NCI-H82 (cell line): ENCODE data around the gene ACACA.

Source experiments
- DNase-seq: peaks from one replicate; lab custom pipeline; 2025; lab: John Stamatoyannopoulos, UW

Gene ACACA

DNA sequence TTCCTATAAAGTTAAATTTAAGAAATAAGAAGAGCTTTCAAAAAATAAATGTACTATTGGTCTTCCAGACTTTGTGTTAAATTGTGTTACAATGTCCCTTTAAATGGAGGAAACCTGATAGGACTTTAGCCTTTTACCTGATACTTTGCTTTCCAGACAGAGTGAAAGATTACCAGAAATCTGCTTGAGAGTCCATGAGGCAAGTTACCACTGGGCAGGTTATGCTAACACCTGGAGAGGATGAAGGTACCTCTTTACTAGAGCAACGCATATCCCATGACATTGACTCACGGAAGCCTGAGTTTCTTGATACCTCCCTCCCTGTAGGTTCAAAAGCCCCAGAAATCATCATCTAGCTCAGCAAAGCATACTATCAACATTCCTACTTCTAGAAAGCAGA is 174.7 kb downstream of the ACACA start:
- no peak for DNase-seq

DNA sequence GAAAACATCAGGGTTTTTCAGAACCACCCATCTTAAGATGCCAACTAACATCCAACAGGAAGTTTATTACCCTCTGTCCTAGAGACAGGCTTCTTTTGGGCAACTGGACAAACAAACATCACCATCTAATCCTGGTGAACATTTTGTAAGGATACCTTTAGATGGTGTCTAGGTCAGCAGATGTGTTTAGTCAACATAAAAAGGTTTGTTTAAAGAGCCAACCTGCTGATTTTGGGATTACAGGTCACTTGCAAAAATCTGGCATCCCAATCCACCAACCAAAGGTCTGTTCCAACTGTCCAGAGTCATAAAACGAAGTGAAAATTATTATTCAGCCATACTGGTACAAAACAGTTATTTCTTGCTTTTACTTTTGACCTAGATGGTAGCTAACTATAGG is 176.0 kb downstream of the ACACA start:
- no peak for DNase-seq

DNA sequence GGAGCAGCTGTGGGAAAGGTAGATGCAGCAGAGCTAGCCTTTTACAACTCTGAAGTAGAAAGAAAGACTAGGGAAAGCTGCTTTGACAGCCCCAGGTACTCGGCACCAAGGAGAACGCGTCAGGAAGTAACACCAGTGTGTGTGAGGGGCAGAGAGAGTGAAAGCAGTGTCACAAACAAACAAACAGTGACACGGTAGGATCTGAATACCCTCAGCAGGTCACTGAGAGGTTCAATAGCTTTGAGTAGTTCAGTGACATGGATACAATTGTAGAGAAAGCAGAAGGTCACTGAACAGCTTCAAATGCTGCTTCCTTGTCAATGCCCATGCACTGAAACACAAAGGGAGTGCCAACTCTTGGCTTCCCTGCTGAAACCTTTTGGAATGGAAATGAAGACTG is 181.2 kb downstream of the ACACA start:
- DNase-seq, result no peak

DNA sequence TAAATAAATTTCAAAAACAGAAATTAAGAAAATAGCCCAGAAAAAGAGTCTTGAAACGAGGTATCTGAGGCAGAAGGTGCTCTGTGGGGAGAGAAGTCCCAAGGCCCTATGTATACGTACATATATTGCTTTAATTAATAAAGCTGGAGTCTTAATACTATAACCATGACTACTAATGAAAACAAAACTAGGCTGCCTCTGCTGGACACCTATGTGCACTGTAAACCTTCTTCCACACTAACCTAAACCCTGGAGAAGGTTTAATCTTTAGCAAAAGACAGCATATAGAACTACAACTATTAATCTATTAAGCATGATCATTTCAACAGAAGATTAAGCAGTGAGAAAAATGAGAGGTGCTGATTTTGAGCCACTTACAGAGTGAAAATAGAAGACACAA is 184.8 kb downstream of the ACACA start:
- DNase-seq, result no peak

DNA sequence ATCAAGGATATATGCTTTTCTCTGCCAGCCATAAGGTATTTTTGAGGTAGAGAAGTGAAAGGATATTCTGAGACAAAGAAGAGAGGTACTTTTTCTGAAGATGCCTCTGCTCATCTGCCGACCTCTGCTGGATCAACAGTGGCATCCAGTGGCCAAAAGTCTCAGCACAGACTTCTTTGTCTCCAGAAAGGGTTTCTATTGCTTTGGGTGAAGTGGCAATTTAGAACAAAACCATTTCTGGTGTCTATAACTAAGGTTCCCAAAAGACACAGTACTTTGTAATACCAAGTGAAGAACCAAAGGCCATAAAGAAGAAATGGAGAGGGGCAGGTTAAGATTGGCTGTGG is 186.1 kb downstream of the ACACA start:
- DNase-seq, result peak; percentile 23

GRCh38 chr17:37219876-37220606 is 186.6 kb downstream of the ACACA start:
- DNase-seq, result peak; percentile 23

DNA sequence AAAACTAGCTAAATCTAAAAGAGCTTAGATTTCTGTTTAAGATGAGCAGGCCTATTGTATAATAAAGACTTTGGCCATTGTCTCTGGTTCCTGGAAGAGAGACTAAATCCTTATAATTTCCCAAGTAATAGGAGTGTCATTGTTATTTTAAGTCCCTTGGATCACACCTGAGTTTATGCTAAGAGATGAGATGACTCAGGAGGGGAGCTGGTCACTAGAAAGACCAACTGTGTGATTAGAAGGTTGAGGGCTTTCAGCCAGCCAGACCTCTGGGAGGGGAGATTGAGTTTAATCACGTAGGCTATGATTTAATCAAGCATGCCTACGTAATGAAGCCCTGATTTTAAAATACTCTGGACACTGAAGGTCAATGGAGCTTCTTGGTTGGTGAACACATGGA is 187.8 kb downstream of the ACACA start:
- DNase-seq, result no peak

DNA sequence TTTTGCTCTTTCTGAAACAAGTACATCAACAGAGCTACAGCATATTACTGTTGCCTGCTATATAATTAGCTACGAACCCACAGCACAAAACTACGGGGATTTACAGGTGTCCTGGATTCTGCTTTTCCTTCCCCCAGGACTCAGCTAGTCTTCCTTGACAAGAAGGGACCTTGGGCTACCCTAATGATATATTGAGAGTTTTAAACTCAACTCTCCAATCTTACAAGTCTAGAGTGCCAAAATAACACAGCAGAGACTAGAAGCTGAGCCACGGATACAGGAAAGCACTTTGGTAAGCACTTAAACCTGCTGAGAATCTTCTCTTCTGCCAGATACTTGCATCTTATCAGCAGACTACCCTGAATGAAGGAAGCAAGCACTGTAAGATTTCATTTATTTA is 192.2 kb downstream of the ACACA start:
- no peak for DNase-seq

GRCh38 chr17:37213927-37214326 is 192.7 kb downstream of the ACACA start:
- DNase-seq, result no peak

DNA sequence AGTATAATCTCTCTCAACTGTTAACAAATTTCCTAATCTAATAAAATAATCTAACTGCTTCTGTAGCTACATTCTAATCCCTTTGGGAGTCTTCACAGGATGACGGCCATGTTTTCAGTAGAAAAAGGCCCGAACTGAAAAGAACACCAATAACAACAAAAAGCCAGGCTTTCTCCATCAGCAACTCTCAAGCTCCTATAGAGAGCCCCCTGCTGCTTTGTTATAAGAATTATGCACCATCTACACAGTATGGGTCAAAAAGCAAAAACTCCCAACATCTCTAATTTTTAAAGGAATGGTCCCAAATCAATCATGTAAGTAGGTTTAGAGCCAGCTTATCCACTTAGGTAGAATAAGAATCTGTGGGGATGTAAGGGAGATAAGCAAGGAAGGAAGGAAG is 194.5 kb downstream of the ACACA start:
- DNase-seq, result no peak

- no peak for DNase-seq
These were observed 195.5 kb downstream of the ACACA start for GRCh38 chr17:37211136-37211535.

DNA sequence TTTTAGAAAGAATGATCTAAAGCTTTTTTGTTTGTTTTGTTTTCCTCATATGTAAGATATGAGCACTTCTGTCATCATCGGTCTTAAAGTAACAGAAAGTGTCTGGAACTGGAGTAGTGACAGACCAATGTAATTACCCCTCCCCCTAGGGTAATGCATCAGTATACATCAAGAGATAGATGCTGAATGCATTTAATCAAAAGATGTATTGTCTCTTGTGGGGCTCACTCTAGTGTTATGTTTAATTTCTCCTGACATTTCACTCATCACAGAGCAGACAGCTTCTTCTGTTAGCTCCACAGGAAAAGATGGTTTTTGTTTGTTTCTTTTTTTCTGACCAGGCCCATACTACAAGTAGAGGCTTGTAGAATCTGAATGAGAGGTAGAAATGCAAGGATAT is 199.5 kb downstream of the ACACA start:
- DNase-seq, result no peak

DNA sequence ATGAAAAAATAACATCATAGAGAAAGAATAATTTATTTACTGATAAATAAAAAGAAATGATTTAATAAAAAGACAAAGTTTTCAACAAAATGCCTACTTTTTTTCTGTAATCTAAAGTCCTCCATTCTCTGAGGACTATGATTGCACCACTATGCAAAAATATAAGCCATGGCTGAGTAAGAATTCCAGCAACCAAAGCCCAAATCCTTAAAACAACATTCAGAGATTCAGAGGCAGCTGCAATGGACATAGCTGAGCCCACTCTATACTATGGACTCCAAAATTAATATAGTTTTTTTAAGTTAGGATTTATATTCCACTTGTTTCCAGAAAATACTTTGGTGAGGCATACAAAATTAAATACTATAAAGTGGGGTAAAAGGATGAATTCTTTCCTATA is 200.3 kb downstream of the ACACA start:
- no peak for DNase-seq

- DNase-seq, result no peak
These were observed 206.1 kb downstream of the ACACA start for GRCh38 chr17:37200497-37200896.

DNA sequence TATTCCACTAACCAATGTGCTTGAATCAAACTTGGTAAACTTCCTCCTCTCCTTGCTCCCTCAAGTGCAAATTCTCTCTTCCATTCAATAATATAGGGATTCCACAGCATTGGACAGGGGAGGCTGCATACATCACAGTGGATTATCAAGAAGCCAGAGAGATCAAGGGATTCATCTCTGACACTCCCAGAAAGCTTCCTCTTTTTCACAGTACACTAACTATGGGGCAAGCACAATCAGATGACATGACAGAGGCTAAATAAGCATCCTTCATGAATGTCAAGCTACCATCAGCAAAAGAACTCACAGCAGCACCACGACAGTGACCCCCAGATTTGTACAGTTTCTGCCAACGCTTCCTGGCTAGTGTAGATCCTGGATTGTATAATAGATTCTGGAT is 209.3 kb downstream of the ACACA start:
- DNase-seq, result no peak

GRCh38 chr17:37194208-37194607 is 212.4 kb downstream of the ACACA start:
- DNase-seq, result no peak

GRCh38 chr17:37191219-37191618 is 215.4 kb downstream of the ACACA start:
- DNase-seq, result no peak

DNA sequence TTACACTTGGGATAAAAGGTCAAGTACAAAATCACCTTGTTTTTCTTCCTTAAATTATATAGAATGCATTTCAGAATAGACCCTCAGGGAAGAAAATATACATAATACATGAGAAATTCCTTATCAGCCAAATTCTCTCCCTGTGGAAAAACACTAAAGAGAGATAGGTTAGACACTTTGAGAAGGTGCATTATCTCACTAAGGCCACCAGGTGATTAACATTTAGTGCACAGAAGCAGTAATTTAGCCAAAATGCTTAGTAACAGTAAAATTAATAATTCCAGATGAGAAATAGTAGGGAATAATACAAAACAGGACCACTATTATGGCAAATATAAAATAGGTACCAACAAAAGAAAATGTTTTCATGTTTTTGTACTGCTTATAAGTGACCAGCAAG is 216.1 kb downstream of the ACACA start:
- no peak for DNase-seq

- no peak for DNase-seq
These were observed 218.5 kb downstream of the ACACA start for GRCh38 chr17:37188157-37188556.

DNA sequence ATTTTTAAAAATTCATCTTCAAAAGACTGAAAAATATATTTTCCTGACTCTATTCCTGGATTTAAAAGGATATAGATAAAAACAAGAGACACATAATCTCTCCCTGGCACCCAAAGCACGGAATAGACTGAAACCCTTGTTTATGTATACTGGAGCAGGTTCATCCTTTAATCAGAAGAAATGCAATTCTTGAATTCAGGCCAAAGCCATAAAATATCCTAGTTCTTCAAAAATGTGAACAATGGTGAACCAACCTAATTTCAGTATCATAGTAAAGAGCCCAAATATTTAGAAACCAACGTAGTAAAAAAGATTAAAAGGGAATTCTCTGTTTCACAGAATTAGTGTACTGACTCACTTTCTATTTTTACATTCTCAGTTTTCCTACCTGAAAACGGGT is 219.4 kb downstream of the ACACA start:
- no peak for DNase-seq

DNA sequence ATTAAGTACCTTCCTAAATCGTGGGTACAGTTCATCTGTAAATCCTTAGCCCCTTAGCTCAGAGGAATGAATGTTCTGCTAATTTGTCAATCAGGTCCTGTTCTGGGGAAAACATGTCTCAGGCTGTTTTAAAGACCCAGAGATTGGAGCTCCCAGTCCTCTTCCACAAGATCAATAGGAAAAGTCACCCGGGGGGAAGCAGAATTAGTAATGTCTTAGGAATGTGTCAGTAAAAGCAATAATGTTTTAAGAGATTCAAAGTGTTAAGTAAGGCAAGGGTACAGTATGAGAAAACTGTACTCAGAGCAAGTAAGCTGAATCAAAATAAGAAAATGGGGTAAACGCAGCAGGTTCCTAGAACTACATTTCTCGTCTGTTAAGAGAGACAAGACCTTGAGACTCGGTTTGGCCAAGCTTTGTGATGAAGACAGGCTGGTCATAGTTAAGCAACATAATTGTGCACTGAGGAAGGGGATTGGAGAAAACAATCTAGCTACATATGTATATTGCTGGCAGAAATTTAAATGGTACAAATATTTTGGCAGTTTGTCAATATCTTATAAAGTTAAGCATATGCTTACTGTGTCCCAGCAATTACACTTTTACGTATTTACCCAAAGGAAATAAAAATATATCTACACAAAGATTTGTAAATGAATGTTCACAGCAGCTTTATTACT is 223.7 kb downstream of the ACACA start:
- DNase-seq, result no peak

- no peak for DNase-seq
These were observed 226.3 kb downstream of the ACACA start for GRCh38 chr17:37180376-37180775.

GRCh38 chr17:37179893-37180292 is 226.7 kb downstream of the ACACA start:
- no peak for DNase-seq

DNA sequence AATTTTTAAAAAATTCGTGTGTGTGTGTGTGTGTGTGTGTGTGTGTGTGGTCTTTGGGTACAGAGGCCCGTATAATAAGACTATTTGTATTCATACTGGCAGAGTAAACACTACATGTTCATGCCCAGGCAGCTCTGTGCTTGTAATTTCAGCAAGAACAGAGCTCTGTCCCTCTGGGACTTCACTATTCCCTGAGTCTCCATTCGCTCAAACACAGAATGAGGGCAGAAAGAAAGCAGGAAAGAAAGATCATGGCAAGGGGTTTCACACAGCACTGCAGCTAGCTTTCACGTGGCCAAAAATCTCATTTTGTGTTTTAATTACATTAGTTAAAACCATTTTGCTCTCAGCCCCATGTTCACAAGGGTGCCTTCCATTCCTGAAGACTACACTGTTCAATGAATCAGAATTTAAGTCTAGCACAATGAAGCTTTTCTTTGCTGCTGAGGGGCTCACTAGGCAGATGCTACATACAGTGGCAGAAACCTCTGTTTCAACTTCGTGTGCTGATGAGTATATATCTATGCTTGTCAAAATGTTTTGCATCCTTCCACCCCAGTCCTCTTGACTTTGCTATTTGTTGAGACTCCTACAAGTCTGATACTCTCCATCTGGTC is 229.3 kb downstream of the ACACA start:
- peak; percentile 52 for DNase-seq
